ENCODE measurements around the gene CDH1.
"Not testable (repeated sequence)": the region's sequence is repeated elsewhere in the genome, so short reads cannot be mapped to it uniquely, and the experiment has no call there.

The CDH1 gene

DNA sequence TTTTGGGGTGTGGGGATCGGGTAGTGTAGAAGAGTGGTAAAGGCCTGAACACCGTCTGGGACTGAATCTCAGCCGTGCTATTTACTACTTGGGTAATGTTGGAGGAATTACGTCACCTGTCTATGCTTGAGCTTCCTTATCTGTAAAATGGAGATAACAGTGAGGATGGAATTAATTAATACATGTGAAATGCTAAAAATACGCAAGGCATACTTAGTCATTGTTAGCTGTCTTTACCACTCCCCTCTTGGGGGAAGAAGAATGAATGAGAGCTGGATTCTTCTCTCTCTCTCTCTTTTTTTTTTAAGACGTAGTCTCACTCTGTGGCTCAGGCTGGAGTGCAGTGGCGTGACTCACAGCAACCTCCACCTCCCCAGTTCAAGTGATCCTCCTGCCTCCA is 65.1 kb downstream of the CDH1 start:
- TF ChIP-seq GATA1 (IDR thresholded peaks at IDR 0.05; ENCODE audit: low read depth, low read length), result no peak
- no peak for TF ChIP-seq POLR2A (IDR thresholded peaks at IDR 0.05; ENCODE audit: low read length)
- DNase-seq, result no peak

- DNase-seq, result no peak
- TF ChIP-seq GATA1 (IDR thresholded peaks at IDR 0.05; ENCODE audit: low read depth, low read length) (no peak), POLR2A (IDR thresholded peaks at IDR 0.05; ENCODE audit: low read length) (no peak)
These were observed 69.3 kb downstream of the CDH1 start for GRCh38 chr16:68806422-68806821.

GRCh38 chr16:68806981-68807380 is 69.9 kb downstream of the CDH1 start:
- TF ChIP-seq GATA1 (IDR thresholded peaks at IDR 0.05; ENCODE audit: low read depth, low read length) (no peak), POLR2A (IDR thresholded peaks at IDR 0.05; ENCODE audit: low read length) (no peak)
- DNase-seq, result no peak

GRCh38 chr16:68814516-68814915 is 77.4 kb downstream of the CDH1 start:
- TF ChIP-seq GATA1 (IDR thresholded peaks at IDR 0.05; ENCODE audit: low read depth, low read length), result no peak
- no peak for TF ChIP-seq POLR2A (IDR thresholded peaks at IDR 0.05; ENCODE audit: low read length)
- DNase-seq, result no peak

DNA sequence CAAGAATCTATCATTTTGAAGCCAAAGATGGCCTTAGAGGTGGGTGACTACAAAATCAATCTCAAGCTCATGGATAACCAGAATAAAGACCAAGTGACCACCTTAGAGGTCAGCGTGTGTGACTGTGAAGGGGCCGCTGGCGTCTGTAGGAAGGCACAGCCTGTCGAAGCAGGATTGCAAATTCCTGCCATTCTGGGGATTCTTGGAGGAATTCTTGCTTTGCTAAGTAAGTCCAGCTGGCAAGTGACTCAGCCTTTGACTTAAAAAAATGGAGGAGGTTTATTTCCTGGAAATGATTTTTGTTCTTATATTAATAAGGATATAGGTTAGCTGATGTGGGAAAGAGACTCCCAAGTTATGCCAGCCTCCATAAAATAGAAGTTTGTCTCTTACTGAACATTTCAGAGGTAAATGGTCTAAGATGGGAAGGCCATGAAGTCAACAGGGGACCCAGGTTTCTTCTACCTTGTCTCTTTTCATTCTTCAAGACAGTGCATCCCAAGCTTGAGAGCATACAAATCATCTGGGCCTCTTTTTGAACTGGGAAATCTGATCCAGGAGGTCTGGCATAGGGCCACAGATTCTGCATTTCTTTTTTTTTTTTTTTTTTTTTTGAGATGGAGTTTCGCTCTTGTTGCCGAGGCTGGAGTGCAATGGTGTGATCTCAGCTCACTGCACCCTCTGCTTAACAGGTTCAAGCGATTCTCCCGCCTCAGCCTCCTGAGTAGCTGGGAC is 86.5 kb downstream of the CDH1 start:
- no peak for TF ChIP-seq POLR2A (IDR thresholded peaks at IDR 0.05; ENCODE audit: low read length)
- no peak for TF ChIP-seq GATA1 (IDR thresholded peaks at IDR 0.05; ENCODE audit: low read depth, low read length)
- no peak for DNase-seq

DNA sequence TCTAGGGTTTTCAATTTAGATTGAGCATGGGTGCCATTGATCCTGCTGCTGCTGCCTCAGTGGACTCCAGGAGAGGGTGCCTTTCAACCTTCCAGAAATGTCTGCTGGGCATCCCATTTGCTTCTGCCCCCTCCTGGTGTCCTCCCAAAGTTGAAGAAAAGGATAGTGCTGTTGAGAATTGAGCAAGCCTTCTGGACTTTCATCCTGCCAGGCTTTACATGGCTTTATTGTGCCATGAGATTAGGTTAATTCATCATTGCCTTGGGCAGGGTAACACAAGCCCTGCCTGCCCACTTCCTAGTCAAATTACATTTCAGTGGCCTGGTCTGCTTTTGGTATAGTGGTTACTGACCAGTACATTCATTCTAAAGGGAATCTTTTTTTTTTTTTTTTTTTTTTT is 88.3 kb downstream of the CDH1 start:
- TF ChIP-seq POLR2A (IDR thresholded peaks at IDR 0.05; ENCODE audit: low read length) (no peak), GATA1 (IDR thresholded peaks at IDR 0.05; ENCODE audit: low read depth, low read length) (no peak)
- DNase-seq, result no peak

DNA sequence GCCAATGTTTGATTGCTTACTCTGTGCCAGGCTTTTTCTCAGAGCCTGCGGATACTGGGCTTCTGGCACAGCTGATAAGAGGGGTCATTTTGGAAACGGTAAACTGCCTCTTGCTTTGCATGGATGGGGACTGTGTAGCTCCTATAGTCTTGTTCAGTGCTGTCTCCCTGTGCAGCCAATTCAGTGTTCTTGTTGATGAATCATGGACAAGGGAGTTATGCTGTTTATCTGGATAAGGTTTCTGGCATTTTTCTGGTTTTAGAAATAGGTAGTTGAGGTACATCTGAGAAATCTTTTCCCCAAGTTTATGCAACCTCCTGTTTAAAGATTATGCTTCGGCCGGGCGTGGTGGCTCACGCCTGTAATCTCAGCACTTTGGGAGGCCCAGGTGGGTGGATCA is 89.6 kb downstream of the CDH1 start:
- TF ChIP-seq GATA1 (IDR thresholded peaks at IDR 0.05; ENCODE audit: low read depth, low read length) (no peak), POLR2A (IDR thresholded peaks at IDR 0.05; ENCODE audit: low read length) (no peak)
- peak in 1 of 2 experiments; percentile 38 for DNase-seq

GRCh38 chr16:68833251-68833650 is 96.2 kb downstream of the CDH1 start:
- no peak for DNase-seq
- TF ChIP-seq GATA1 (IDR thresholded peaks at IDR 0.05; ENCODE audit: low read depth, low read length) (no peak), POLR2A (IDR thresholded peaks at IDR 0.05; ENCODE audit: low read length) (no peak)

- TF ChIP-seq POLR2A (IDR thresholded peaks at IDR 0.05; ENCODE audit: low read length) (no peak), GATA1 (IDR thresholded peaks at IDR 0.05; ENCODE audit: low read depth, low read length) (no peak)
- DNase-seq, result no peak
These were observed 97.5 kb downstream of the CDH1 start for GRCh38 chr16:68834550-68834949.

- DNase-seq, result no peak
- TF ChIP-seq GATA1 (IDR thresholded peaks at IDR 0.05; ENCODE audit: low read depth, low read length) (no peak), POLR2A (IDR thresholded peaks at IDR 0.05; ENCODE audit: low read length) (no peak)
These were observed 98.9 kb downstream of the CDH1 start for GRCh38 chr16:68835970-68836369.

- TF ChIP-seq GATA1 (IDR thresholded peaks at IDR 0.05; ENCODE audit: low read depth, low read length) (no peak), POLR2A (IDR thresholded peaks at IDR 0.05; ENCODE audit: low read length) (no peak)
- no peak for DNase-seq
These were observed 102.7 kb downstream of the CDH1 start for GRCh38 chr16:68839831-68840230.

- DNase-seq, result not testable (repeated sequence)
These were observed 105.9 kb downstream of the CDH1 start for GRCh38 chr16:68842964-68843481.

DNA sequence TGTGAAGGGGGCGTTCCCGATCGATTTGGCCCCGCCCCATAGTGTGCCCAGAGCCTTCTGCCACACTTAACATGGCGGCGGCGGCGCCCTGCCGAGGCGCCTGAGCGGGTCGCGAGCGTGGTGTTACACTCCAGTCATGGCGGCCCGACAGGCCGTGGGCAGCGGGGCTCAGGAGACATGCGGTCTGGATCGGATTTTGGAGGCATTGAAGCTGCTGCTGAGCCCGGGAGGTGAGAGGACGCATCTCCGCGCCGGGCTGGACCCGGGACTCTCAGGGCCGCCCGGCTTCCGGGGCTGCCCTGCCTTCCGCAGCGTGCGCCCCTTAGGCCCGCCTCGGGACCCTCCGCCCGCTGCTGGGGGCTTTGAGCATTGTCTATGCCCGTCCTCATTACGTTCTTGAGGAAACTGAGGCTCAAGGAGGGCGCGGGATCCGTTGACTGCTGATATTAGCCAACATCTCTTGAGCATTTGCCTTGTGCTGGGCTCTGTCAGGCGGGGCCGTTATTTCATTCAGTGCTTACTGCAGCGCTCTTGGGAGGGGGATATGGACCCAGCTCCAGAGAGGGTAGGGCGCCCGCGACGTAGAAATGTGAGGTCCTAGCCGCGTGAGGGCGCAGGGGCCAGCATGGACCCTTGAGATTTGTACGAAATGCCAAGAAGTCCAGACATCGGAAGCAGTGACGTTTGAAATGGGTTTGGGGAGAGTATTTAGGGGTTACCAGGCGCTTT is 106.6 kb downstream of the CDH1 start, which contains the start of gene TANGO6:
TANGO6 (plus strand) TSS at position 50 of the 729 bp plus-strand sequence; CDS start at position 137, 87 bp downstream.
- peak; percentile 90 to 92 for DNase-seq
- TF ChIP-seq POLR2A (IDR thresholded peaks at IDR 0.05; ENCODE audit: low read length) (peak; percentile 85), GATA1 (IDR thresholded peaks at IDR 0.05; ENCODE audit: low read depth, low read length) (no peak)

DNA sequence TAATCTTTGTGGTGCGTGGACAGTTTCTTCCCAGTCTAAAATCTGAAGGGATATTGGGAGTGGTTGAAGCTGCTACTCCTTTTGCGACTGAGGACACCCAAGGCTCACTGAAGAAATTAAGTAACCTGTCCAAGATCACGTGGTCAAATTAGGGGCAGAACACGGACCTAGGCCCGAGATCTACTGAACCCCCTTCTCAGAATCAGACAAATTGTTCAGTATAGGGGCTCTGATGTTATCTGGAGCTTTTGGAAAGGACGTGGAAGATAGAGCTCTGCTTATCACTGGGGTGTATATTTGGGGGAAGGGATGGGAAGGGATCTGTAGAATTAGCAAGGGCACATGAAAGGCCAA is 107.1 kb downstream of the CDH1 start:
- DNase-seq, result peak in 1 of 2 experiments; percentile 56
- TF ChIP-seq GATA1 (IDR thresholded peaks at IDR 0.05; ENCODE audit: low read depth, low read length), result no peak
- no peak for TF ChIP-seq POLR2A (IDR thresholded peaks at IDR 0.05; ENCODE audit: low read length)

DNA sequence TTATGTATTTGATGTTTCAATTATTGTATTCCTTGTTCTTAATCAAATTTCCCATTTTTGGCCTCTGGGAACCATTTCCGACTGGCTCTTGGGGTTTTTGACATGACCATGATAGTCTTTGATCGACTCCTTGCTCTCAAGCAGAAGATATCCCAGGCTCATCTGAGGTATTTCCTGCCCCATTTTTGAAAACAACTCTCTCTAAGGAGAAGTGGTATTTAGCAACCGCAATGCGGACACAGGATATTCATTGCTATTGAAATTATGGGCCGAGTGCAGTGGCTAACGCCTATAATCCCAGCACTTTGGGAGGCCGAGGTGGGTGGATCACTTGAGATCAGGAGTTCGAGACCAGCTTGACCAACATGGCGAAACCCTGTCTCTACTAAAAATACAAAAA is 111.7 kb downstream of the CDH1 start:
- TF ChIP-seq POLR2A (IDR thresholded peaks at IDR 0.05; ENCODE audit: low read length), result no peak
- TF ChIP-seq GATA1 (IDR thresholded peaks at IDR 0.05; ENCODE audit: low read depth, low read length), result no peak
- DNase-seq, result no peak

All from erythroblast (primary cell).